Cardiac ventricle fibroblast (primary cell): Measurements from ENCODE around the gene DPYSL4. TPM values are rescaled to one million over a fixed set of nuclear protein-coding genes. Genes with fewer than 3 reads are reported as not detected.

ENCODE experiments used
- total RNA-seq: library from RNA; depleted of rRNA; stranded (reverse); fragments of >200 nt; gene quantifications from 2 replicates; pipeline ENCODE4 v1.2.3, GENCODE V29; 2015

The DPYSL4 gene
- 28.4 and 33.4 TPM in 2 replicates for total RNA-seq

GRCh38 chr10:132186488-132187429 lies at the start of gene DPYSL4:
DPYSL4 (plus strand) TSS chr10:132186948; CDS start chr10:132187064, 116 bp downstream.

Other genes with a start within 250 kb of the DPYSL4 start
- gene BNIP3, start 205.0 kb upstream of the DPYSL4 start, total RNA-seq, result 258 and 357 TPM in 2 replicates
- 0.19 and 0.20 TPM in 2 replicates for gene JAKMIP3, start 121.0 kb upstream of the DPYSL4 start, total RNA-seq
- 10.4 and 10.5 TPM in 2 replicates for gene STK32C, start 121.0 kb downstream of the DPYSL4 start, total RNA-seq
- gene LRRC27, start 145.2 kb downstream of the DPYSL4 start, total RNA-seq, result 6.6 and 7.6 TPM in 2 replicates
- 1.9 and 2.4 TPM in 2 replicates for gene PWWP2B, start 210.3 kb downstream of the DPYSL4 start, total RNA-seq